ENCODE data around the gene CMTM1. TPM values are rescaled to one million over a fixed set of nuclear protein-coding genes. Genes with fewer than 3 reads are reported as not detected.

The CMTM1 gene
- polyA plus RNA-seq, 1 donor (not counting 4 experiments of a cell fraction or from before 2014, with no cell fraction given): 0.24 TPM

- no peaks in the 10 kb centered on the region for H3K27me3 ChIP-seq (ENCODE audit: control insufficient read depth, extremely low read depth, insufficient read depth, low read length)
- no peaks in the 10 kb centered on the region for H4K20me1 ChIP-seq (ENCODE audit: control insufficient read depth, extremely low read depth, insufficient read depth, low read length)
- peaks cover 3% of the 10 kb centered on the region for H3K9me1 ChIP-seq (ENCODE audit: control insufficient read depth, extremely low read depth, insufficient read depth, low read length)
- H3K79me2 ChIP-seq (ENCODE audit: control insufficient read depth, insufficient read depth, low read length): no peaks in the 10 kb centered on the region
- peaks cover 2 to 3% of the 10 kb centered on the region in 2 experiments for H3K36me3 ChIP-seq (ENCODE audit: control insufficient read depth in 2 of 2, extremely low read depth in 1 of 2, insufficient read depth in 2 of 2, low read length in 2 of 2)
- no peak overlapping the region for H2AFZ ChIP-seq (ENCODE audit: control insufficient read depth, low read length)
- TF ChIP-seq EZH2 (IDR thresholded peaks at IDR 0.05; ENCODE audit: low read length) (no peak), CTCF (optimal IDR thresholded peaks at IDR 0.05 in 1 of 3, IDR thresholded peaks at IDR 0.05 in 1 of 3, conservative IDR thresholded peaks at IDR 0.05 in 1 of 3; ENCODE audit: extremely low read depth in 1 of 3, insufficient read depth in 2 of 3, low read length in 3 of 3) (no peak)
- H3K9ac ChIP-seq (ENCODE audit: control insufficient read depth, extremely low read depth, insufficient read depth, low read length): no peak overlapping the region
- H3K4me2 ChIP-seq (ENCODE audit: control insufficient read depth, extremely low read depth, insufficient read depth, low read depth, low read length): no peak overlapping the region
- no peak overlapping the region for H3K27ac ChIP-seq (ENCODE audit: control insufficient read depth, insufficient read depth, low read length)
- DNase-seq (ENCODE audit: low read depth, low spot score) (no peak), FAIRE-seq (no peak)
- H3K9me3 ChIP-seq (ENCODE audit: control insufficient read depth, low read depth, low read length): no peaks in the 10 kb centered on the region
- dilution Hi-C loops (cut with MboI; ENCODE audit: extremely low pct_ligation_motif_present, low sequenced_read_pairs): no loop called here
- peaks cover 28% of the 10 kb centered on the region for H3K4me1 ChIP-seq (ENCODE audit: control insufficient read depth, extremely low read depth, insufficient read depth, low read length)
- H3K4me3 ChIP-seq (ENCODE audit: control insufficient read depth in 2 of 3, extremely low read depth in 1 of 3, insufficient read depth in 2 of 3, low read depth in 1 of 3, low read length in 3 of 3): no peak overlapping the region
Observed at GRCh38 chr16:66522816-66523590, 43.2 kb upstream of the CMTM1 start.

- Histone ChIP-seq H3K36me3 (ENCODE audit: control insufficient read depth in 2 of 2, extremely low read depth in 1 of 2, insufficient read depth in 2 of 2, low read length in 2 of 2) (peaks cover 3 to 8% of the 10 kb centered on the region in 2 experiments), H3K9me1 (ENCODE audit: control insufficient read depth, extremely low read depth, insufficient read depth, low read length) (peaks cover 3% of the 10 kb centered on the region), H4K20me1 (ENCODE audit: control insufficient read depth, extremely low read depth, insufficient read depth, low read length) (no peaks in the 10 kb centered on the region), H2AFZ (ENCODE audit: control insufficient read depth, low read length) (no peak overlapping the region), H3K79me2 (ENCODE audit: control insufficient read depth, insufficient read depth, low read length) (no peaks in the 10 kb centered on the region), H3K9me3 (ENCODE audit: control insufficient read depth, low read depth, low read length) (no peaks in the 10 kb centered on the region), H3K9ac (ENCODE audit: control insufficient read depth, extremely low read depth, insufficient read depth, low read length) (no peak overlapping the region), H3K27ac (ENCODE audit: control insufficient read depth, insufficient read depth, low read length) (no peak overlapping the region), H3K4me2 (ENCODE audit: control insufficient read depth, extremely low read depth, insufficient read depth, low read depth, low read length) (no peak overlapping the region), H3K4me1 (ENCODE audit: control insufficient read depth, extremely low read depth, insufficient read depth, low read length) (peaks cover 28% of the 10 kb centered on the region), H3K4me3 (ENCODE audit: control insufficient read depth in 2 of 3, extremely low read depth in 1 of 3, insufficient read depth in 2 of 3, low read depth in 1 of 3, low read length in 3 of 3) (no peak overlapping the region), H3K27me3 (ENCODE audit: control insufficient read depth, extremely low read depth, insufficient read depth, low read length) (no peaks in the 10 kb centered on the region)
- no peak for FAIRE-seq
- TF ChIP-seq EZH2 (IDR thresholded peaks at IDR 0.05; ENCODE audit: low read length) (no peak), CTCF (optimal IDR thresholded peaks at IDR 0.05 in 1 of 3, IDR thresholded peaks at IDR 0.05 in 1 of 3, conservative IDR thresholded peaks at IDR 0.05 in 1 of 3; ENCODE audit: extremely low read depth in 1 of 3, insufficient read depth in 2 of 3, low read length in 3 of 3) (no peak)
- DNase-seq (ENCODE audit: low read depth, low spot score): no peak
- dilution Hi-C loops (cut with MboI; ENCODE audit: extremely low pct_ligation_motif_present, low sequenced_read_pairs): no loop called here
Observed at GRCh38 chr16:66523861-66524354, 42.3 kb upstream of the CMTM1 start.
